HPDE6-E6E7 (cell line): Measurements from ENCODE around the gene OXSR1.
A peak's percentile ranks its signal among the peaks of the same experiment; 100 is the strongest.
"Not testable (repeated sequence)": the region's sequence is repeated elsewhere in the genome, so short reads cannot be mapped to it uniquely, and the experiment has no call there.

Source experiments
- DNase-seq: peaks from one replicate; pipeline ENCODE4 v3.0.0; 2011; ENCODE audit warnings: missing footprints; ENCODE audit errors: extremely low spot score

Gene OXSR1

DNA sequence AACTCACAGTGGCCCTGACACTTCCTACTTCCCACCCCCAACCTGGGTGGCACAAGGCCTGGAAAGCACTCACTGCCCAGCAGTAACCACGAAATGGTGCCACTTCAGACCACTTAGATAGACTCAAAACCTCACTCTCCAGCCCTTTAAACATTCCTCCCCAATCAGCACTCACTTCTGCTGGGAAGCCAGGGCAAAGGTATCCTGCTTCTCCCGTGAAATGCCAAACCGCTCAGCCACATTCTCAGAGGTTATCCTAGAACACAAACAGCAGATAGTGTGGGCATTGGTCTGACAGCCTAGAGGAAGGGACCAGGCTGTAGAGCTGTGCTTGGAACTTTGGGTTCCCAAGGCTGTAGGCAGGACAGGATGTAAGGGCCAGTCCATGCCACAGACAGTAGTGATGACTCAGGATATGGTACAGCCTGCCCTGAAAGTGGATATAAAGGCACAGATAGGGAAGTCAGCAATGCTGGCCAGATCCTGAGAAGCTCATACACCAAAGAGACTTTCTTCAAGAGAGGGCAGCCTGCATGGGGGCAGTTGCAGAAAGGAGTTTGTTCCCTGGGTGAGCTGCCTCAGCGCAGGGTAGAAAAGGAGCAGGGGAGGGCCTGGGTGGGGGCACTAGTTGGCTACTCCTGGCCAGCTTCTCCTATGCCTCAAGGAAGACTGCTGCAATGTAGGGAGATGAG, 37.6 kb upstream of the OXSR1 start:
- no peak for DNase-seq

DNA sequence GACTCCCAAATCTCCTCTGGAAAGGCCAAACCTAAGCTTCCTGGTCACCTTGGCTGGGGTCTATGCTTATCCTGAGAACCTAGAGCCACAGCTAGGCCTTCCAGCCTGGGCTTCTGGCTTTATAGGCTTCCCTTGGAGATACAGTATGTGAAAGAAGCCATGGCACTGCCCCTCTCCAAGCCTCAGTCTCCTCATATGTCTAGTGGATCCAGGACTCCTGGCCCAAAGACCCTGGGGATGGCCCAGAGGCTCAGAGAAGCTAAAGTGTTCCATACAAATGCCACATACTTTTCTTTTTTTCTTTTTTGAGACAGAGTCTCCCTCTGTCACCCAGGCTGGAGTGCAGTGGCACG, 37.1 kb upstream of the OXSR1 start:
- DNase-seq = no peak

DNA sequence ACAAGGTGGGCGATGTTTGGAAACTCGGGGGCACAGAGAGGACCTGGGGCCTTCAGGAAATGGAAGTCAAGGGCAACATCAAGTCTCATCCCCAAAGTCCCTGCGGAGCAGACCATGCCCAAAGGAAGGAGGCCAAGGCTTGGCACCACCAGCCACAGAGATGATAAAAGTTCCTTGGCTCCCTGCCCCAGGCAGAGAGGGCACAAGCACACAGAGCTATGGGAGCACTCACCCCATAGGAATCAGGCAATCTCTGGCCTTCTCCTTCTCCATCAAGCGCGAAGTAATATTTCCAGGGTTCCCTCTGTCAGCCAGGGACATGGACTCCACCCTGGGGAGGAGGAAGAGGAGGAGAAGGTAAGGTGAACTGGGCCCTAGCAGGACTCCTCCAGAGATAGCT, 36.3 kb upstream of the OXSR1 start:
- no peak for DNase-seq

DNA sequence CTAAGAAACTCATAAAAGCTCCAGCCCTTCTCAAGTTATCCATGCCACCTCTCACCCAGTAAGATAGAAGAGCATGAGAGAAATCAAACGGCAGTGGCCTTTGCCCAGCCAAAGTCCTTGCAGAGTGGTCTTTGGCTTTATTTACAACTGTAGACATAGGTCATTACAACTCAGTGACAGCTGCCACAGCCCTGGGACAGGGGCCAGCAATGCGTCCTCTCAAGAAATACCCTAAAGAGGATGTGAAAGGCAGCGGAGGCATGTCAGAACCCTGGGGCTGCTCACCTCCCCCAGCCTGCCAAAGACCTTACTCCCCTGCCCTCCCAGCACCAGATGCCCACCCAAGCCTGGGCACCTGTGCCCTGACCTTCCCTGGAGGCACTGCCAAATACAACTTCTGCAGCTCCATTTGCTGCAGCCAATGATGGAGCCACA, 34.7 kb upstream of the OXSR1 start:
- DNase-seq = no peak

DNA sequence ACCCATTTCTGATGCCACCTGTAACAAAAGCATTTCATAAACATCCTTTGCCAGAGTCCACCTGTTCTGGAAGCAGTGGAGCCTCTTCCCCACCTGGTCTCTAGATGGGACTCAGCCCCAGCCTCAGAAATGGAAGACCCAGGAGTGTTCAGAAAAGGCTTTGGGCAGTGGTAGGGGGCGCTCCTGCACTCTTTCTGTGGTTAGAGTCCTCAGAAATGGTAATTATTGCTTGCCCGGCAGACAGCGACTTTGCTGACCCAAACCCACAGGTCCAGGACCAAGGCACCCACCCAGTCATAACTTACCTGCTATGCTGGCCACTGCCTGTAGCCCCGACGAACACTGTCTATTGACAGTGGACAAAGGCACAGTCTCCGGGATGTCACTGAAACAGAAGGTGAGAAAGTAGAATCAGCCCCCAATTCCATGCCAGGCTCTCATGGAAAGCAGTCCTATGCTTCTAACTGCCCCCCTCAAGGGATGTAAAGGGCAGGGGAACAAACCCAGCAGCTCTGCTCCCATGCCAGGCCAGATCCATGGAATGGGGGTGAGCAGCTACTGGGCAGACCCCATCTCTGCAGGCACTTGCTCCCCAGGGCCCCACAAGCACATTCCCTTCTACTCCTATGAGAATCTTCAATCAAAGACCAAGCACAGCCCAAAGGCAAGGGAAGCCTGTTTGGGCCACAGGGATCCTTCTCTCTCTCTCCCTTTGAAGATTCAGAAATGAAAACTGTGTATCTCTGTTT, 33.5 kb upstream of the OXSR1 start:
- DNase-seq = no peak

DNA sequence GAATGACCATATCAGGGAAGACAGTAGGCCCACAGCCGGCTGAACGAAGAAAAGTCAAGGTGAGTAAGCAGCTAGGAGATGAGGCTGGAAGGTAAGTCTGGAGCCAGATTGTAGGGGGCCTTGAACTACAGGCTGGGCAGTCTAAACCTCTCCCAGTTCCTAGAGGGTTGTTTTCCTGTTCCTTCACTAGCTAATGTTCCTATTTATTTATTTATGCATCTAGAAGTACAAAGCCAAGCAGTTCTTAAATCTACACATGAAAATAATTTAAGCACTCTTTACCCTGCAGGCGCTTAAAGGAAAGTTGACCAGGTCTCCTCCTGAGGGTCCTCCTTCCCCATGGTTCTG, 32.2 kb upstream of the OXSR1 start:
- DNase-seq = no peak

DNA sequence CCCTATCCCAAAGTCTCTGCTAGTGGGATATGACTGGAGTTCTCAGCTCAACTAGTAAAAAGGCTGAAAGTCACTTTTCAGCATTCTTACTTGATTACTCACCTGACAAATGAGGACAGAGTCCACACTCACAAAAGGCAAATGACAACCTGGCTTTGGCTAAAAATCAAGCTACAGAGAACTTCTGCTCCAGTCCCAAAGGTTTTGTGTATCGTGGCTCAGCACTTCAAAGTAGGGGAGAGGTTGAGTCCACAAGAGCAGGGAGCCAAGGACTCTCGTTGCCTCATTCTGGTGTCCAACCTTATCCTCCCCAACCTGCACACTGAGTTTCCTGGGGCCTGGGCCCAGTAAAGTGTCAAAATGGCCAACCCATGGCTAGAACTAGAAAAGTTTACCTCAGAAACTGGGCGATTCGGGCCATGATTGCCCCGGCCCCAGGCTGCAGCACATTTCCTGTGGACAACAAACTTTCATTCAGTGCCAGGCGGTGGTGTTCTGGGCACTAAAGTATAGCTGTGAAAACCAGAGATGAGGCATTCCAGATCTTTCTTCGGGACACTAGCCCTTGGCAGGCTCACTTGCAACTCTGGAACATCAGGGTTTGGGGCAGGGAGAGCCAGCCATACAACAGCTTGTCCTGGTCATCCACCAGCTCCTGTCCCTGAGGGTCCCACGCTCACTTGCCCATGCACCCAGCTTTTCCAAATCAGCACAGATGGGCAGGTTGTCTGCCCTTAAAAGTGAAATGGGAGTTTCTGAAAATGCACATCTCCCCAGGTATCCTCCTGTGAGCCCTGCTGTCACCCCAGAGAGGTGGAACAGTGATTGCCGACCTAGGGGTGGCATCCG, 31.6 kb upstream of the OXSR1 start:
- DNase-seq = no peak

DNA sequence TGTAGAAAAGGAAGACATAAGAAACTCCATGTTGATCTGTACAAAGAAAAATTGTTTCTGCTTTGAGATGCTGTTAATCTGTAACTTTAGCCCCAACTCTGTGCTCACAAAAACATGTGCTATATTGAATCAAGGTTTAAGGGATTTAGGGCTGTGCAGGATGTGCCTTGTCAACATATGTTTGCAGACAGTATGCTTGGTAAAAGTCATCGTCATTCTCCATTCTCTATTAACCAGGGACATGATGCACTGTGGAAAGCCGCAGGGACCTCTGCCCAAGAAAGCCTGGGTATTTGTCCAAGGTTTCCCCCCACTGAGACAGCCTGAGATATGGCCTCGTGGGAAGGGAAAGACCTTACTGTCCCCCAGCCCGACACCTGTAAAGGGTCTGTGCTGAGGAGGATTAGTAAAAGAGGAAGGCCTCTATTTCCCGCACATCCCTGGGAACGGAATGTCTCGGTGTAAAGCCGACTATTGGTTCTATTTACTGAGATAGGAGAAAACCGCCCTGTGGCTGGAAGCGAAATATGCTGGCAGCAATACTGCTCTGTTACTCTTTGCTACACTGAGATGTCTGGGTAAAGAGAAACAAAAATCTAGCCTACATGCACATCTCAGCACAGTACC, 30.7 kb upstream of the OXSR1 start:
- not testable (repeated sequence) for DNase-seq

DNA sequence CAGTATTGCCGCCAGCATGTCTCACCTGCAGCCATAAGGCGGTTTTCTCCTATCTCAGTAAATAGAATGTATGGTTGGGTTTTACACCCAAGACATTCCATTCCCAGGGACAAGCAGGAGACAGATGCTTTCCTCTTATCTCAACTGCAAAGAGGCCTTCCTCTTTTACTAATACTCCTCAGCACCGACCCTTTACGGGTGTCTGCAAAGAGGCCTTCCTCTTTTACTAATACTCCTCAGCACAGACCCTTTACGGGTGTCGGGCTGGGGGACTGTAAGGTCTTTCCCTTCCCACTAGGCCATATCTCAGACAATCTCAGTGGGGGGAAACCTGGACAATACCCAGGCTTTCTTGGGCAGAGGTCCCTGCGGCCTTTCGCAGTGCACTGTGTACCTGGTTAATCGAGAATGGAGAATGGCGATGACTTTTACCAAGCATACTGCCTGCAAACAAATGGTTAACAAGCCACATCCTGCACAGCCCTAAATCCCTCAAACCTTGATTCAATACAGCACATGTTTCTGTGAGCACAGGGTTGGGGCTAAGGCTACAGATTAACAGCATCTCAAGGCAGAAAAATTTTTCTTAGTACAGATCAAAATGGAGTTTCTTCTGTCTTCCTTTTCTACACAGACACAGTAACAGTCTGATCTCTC, 29.6 kb upstream of the OXSR1 start:
- not testable (repeated sequence) for DNase-seq

DNA sequence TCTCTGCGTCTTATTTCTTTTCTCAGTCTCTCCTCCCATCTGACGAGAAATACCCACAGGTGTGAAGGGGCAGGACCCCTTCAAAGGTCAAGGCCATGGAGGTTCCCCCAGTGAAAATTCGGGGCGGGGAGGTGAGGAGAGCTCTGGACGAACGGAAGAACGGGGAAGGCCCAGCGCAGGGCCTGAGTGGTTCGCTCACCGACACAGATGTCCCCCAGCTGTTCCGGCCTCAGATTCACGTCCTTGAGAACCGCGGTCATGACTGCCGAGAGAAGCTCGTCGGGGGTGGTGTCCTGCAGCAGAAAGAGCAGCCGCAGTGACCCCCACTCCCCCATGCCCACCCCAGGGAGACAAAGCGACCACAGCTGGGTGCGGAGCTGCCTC, 29.0 kb upstream of the OXSR1 start:
- no peak for DNase-seq

DNA sequence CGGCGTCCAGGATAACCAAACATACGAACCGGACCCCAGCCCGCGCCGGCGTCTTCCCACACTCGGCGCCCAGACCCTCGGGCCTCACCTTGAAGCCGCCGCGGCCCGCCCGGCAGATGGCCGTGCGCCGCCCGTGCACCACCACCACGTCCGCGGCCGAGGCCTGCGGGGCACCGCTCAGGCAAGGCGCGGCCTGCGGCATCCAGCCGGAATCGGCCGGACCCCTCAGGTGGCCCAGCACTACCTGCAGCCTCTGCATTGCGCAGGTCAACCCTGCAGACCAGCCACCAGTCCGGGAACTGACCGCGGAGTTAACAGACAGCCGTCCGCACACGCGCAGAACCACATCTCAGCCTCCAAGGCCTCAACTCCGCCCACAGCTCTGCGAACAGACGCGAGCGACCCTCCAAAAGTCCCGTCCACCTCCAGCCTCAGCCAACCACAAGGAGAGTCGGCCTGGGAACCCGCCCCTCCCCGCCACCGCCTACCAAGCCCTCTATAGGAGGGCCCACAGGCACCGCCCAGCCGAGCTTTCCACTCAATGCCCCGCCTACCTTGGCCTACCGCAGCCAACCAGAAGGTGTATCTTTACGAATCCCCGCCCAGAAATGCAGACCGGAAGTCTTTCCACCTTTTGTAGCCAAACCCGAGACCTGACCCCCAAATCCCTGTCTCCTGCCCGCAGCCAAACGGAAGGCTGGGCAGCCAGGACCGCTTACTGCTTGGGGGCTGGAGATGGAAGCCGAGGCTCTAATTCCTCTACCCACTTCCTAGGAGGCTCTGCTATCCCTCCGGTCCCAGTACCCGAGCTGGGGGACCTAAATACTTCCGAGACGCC, 28.3 kb upstream of the OXSR1 start, which contains the start of gene ACAA1:
ACAA1 (minus strand) TSS at position 351 of the 838 bp plus-strand sequence; CDS start at position 259, 92 bp downstream.
- DNase-seq = peak; percentile 76

DNA sequence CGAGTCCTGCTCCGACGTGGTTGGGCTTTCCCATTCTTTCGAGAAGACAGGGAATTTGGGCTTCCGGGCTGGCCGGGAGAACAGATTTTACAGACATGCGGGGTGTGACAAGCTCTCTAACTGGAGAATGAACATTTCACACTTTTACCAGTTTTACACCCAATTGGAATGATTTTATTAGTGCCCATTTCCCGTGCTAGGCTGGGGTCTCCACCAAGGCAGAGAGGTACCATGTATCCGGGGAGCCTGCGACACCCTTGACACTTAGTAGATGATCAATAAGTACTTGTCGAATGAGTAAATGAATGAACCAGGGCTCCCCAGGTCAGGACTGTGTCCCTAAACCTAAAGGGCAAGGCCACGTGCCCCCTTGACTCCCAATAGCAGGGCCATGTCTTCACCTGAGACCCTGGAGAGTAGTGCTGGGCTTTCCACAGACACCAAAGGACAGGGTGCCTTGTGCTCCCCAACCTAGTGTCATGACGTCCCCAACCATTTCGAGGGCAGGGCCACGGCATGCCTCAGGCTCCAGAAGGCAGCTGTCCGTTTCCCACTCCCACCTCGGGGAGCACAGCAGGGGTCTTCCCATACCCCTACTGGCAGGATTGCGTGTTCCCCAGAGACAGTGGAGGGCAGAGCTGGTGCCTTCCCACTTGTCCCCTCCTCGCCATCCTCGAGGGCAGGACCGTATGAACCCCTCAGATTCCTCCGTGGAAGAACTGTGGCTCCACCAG, 27.6 kb upstream of the OXSR1 start:
- DNase-seq = no peak

DNA sequence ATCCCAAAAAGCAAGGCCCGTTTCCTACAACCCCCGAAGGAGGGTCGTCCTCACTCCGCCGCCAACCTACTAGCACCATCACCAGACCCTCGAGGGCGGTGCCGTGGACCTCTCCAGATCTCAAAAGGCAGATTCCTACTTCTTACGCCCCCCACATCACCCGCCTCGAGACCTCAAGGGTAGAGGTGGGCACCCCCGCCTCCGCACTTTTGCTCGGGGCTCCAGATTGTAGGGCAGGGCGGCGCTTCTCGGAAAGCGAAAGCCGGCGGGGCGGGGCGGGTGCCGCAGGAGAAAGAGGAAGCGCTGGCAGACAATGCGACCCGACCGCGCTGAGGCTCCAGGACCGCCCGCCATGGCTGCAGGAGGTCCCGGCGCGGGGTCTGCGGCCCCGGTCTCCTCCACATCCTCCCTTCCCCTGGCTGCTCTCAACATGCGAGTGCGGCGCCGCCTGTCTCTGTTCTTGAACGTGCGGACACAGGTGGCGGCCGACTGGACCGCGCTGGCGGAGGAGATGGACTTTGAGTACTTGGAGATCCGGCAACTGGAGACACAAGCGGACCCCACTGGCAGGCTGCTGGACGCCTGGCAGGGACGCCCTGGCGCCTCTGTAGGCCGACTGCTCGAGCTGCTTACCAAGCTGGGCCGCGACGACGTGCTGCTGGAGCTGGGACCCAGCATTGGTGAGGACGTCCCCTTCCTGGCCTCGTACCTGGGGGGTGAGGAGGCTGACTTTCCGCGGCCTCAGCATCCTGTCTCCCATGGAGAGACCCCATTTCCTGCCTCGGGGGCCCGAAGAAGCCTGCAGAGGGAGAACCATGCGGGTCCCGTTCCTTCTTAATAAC, 26.8 kb upstream of the OXSR1 start, which contains the start of gene MYD88:
MYD88 (plus strand) TSS at position 313 of the 842 bp plus-strand sequence; CDS start at position 353, 40 bp downstream.
- no peak for DNase-seq

DNA sequence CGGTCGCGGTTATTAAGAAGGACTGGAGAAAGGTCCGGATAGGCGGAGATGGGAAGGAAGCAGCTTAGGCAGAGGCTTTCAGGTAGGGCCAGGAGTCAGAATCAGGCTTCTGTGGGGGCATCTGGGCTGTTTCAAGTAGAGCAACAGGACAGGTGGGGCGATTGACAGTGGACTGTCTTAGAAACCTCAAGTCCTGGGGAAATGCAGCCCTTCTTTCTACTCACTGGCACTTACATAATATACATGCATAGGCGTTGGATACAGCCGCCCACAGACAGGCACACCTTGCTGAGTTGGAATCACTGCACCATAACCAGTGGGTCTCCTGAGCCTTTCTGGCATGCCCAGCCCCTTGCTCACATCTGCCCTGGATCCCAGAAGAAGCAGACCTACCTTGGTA, 26.1 kb upstream of the OXSR1 start:
- DNase-seq = no peak

DNA sequence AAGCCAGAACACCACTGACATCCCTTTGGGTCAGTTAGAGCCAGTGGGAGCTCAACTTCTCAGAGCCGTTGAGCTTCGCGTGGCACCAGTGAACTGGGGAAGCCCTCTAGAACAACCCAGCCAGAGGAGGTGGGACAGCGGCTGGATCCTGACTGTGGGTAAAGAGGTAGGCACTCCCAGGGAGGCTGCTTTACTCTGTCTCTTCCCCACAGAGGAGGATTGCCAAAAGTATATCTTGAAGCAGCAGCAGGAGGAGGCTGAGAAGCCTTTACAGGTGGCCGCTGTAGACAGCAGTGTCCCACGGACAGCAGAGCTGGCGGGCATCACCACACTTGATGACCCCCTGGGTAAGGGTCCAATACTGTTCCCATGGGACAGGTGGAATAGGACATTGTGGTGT, 25.7 kb upstream of the OXSR1 start:
- DNase-seq = no peak

DNA sequence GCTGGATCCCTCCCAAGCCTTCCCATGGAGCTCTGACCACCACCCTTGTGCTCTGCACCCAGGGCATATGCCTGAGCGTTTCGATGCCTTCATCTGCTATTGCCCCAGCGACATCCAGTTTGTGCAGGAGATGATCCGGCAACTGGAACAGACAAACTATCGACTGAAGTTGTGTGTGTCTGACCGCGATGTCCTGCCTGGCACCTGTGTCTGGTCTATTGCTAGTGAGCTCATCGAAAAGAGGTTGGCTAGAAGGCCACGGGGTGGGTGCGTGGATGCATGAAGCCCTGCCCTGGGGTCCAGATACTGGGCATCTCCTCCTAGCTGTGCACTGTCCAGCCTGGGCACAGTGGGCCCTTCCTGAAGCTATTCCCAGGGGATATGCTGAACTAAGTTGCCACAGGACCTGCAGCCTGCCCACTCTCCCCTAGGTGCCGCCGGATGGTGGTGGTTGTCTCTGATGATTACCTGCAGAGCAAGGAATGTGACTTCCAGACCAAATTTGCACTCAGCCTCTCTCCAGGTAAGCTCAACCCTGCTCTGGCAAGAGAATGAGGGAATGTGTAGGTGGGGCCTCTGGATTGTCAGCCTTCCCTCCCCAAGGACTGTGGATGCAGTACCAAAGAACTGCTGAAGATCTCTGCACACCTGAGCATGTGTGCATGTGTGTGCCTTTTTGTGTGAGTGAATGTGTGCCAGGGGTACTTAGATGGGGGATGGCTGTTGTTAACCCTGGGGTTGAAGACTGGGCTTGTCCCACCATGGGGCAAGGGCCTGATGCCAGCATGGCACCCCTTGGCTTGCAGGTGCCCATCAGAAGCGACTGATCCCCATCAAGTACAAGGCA, 24.8 kb upstream of the OXSR1 start:
- DNase-seq = no peak

DNA sequence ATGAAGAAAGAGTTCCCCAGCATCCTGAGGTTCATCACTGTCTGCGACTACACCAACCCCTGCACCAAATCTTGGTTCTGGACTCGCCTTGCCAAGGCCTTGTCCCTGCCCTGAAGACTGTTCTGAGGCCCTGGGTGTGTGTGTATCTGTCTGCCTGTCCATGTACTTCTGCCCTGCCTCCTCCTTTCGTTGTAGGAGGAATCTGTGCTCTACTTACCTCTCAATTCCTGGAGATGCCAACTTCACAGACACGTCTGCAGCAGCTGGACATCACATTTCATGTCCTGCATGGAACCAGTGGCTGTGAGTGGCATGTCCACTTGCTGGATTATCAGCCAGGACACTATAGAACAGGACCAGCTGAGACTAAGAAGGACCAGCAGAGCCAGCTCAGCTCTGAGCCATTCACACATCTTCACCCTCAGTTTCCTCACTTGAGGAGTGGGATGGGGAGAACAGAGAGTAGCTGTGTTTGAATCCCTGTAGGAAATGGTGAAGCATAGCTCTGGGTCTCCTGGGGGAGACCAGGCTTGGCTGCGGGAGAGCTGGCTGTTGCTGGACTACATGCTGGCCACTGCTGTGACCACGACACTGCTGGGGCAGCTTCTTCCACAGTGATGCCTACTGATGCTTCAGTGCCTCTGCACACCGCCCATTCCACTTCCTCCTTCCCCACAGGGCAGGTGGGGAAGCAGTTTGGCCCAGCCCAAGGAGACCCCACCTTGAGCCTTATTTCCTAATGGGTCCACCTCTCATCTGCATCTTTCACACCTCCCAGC, 24.0 kb upstream of the OXSR1 start:
- DNase-seq = no peak
